Smooth muscle cell (in vitro differentiated cells): ENCODE data around the gene SPTB. TPM values are rescaled to one million over a fixed set of nuclear protein-coding genes. Genes with fewer than 3 reads are reported as not detected.

Source experiments
- DNase-seq: peaks from one replicate; lab custom pipeline; 2025; ENCODE audit not compliant: unreplicated experiment; lab: John Stamatoyannopoulos, UW
- H2AFZ ChIP-seq: fragments of 200-600 bp; sonication (generic); 2 replicates; pipeline ENCODE4 v1.6.0; 2016; ENCODE audit warnings: antibody characterized with exemption, low read depth, mild to moderate bottlenecking
- H3F3A ChIP-seq: fragments of 200-600 bp; sonication (generic); 2 replicates; pipeline ENCODE4 v1.6.0; 2017; ENCODE audit warnings: antibody characterized with exemption, low read depth
- H3K27ac ChIP-seq: fragments of 200-600 bp; sonication (generic); 2 replicates; pipeline ENCODE4 v1.5.1; 2016; ENCODE audit warnings: low read depth, mild to moderate bottlenecking
- H3K27me3 ChIP-seq: fragments of 200-600 bp; sonication (generic); 2 replicates; pipeline ENCODE4 v1.6.1; 2016; ENCODE audit warnings: low read depth, mild to moderate bottlenecking
- H3K36me3 ChIP-seq: fragments of 200-600 bp; sonication (generic); 2 replicates; pipeline ENCODE4 v1.5.1; 2016; ENCODE audit warnings: low read depth
- H3K4me1 ChIP-seq: fragments of 200-600 bp; sonication (generic); 2 replicates; pipeline ENCODE4 v1.5.1; 2016; ENCODE audit warnings: low read depth
- H3K4me2 ChIP-seq: fragments of 200-600 bp; sonication (generic); 2 replicates; pipeline ENCODE4 v1.6.0; 2016; ENCODE audit warnings: mild to moderate bottlenecking
- H3K4me3 ChIP-seq: fragments of 200-600 bp; sonication (generic); 2 replicates; pipeline ENCODE4 v1.5.1; 2016; ENCODE audit warnings: mild to moderate bottlenecking
- H3K79me2 ChIP-seq: fragments of 200-600 bp; sonication (generic); 2 replicates; pipeline ENCODE4 v1.6.0; 2016; ENCODE audit warnings: low read depth, mild to moderate bottlenecking
- H3K9ac ChIP-seq: fragments of 200-600 bp; sonication (generic); 2 replicates; pipeline ENCODE4 v1.6.0; 2016; ENCODE audit warnings: low read depth
- H3K9me3 ChIP-seq: fragments of 200-600 bp; sonication (generic); replicated peaks from 2 replicates; pipeline ENCODE4 v1.5.1; 2016; ENCODE audit warnings: low read depth
- H4K20me1 ChIP-seq: fragments of 200-600 bp; sonication (generic); 2 replicates; pipeline ENCODE4 v1.6.0; 2016; ENCODE audit warnings: low read depth
- WGBS: methylation state at CpG from one replicate; pipeline ENCODE4 v1.1.7; 2016; ENCODE audit warnings: low lambda C conversion rate; 5-methylcytosine and 5-hydroxymethylcytosine counted together
- polyA plus RNA-seq: library from polyadenylated mRNA; unstranded; fragments of >200 nt; fragmentation: Nextera tagmentation; extraction: Ambion mirVana; gene quantifications from 2 replicates; pipeline ENCODE4 v1.2.1, GENCODE V29; 2016
- total RNA-seq: library from RNA; depleted of rRNA; stranded (reverse); fragments of >200 nt; gene quantifications from 2 replicates; pipeline ENCODE4 v1.2.3, GENCODE V29; 2014
- TF ChIP-seq, protein P1 (sequence below): fragments of 200-600 bp; sonication (generic); IDR thresholded peaks from 2 replicates; pipeline ENCODE4 v1.5.1; 2017; ENCODE audit warnings: borderline replicate concordance, mild to moderate bottlenecking, antibody characterized with exemption; ENCODE audit not compliant: insufficient read depth, poor library complexity, severe bottlenecking

Gene SPTB
- total and polyA plus RNA-seq, 2 experiments from 2014 or later, result 0.25 to 3.3 TPM

DNA sequence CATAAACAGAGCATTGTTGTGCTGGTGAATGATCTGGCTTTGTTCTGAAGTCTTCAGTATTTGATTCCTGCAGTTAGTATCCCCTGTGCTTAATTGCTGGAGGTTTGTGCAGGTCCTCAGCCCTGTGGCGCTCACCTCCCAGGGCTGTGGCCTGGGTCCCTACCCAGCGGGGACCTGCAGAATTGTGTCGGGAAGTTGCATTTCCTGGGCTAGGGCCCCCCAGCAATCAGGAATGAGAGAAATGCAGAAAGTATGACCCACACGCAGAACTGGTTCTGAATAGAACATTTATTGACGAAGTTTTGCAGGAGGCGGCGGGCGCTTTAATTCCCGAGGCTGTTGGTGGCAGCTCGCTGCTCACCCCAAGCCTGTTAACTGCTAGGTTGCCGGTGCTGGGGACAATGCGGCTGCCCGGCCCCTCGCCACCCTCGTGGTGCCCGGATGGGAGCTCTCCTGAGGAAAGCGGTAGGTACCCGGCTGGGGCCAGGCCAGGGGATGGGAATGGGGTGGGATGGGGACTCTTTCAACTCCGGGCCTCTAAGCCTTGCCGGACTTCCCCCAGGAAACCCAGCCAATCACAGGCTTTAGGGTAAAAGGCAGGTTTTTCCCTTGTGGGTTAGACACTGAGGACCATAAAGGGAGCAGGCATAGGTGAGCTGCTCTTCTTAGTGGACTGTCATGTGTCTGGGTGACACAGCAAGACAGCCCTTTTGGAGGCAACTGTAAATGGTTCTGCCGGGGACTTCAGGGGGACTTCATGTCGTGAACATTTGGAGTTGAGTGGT is 163.9 kb downstream of the SPTB start:
- peaks cover 31% of the 10 kb centered on the region for H3K4me1 ChIP-seq
- no peaks in the 10 kb centered on the region for H3K27me3 ChIP-seq
- H3K27ac ChIP-seq, result peak overlapping the region; percentile 80
- WGBS, result 16% methylated on average over 21 of the region's 22 CpGs
- peaks cover 2% of the 10 kb centered on the region for H3K36me3 ChIP-seq
- TF ChIP-seq, protein P1, sequence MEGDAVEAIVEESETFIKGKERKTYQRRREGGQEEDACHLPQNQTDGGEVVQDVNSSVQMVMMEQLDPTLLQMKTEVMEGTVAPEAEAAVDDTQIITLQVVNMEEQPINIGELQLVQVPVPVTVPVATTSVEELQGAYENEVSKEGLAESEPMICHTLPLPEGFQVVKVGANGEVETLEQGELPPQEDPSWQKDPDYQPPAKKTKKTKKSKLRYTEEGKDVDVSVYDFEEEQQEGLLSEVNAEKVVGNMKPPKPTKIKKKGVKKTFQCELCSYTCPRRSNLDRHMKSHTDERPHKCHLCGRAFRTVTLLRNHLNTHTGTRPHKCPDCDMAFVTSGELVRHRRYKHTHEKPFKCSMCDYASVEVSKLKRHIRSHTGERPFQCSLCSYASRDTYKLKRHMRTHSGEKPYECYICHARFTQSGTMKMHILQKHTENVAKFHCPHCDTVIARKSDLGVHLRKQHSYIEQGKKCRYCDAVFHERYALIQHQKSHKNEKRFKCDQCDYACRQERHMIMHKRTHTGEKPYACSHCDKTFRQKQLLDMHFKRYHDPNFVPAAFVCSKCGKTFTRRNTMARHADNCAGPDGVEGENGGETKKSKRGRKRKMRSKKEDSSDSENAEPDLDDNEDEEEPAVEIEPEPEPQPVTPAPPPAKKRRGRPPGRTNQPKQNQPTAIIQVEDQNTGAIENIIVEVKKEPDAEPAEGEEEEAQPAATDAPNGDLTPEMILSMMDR, result no peak
- no peaks in the 10 kb centered on the region for H4K20me1 ChIP-seq
- DNase-seq, result no peak
- H3K4me3 ChIP-seq, result peak overlapping the region; percentile 29
- H2AFZ ChIP-seq, result peak overlapping the region; percentile 64
- peaks cover 94% of the 10 kb centered on the region for H3K79me2 ChIP-seq
- peak overlapping the region; percentile 78 for H3K4me2 ChIP-seq
- peak overlapping the region; percentile 52 for H3K9ac ChIP-seq
- H3F3A ChIP-seq, result peaks cover 4% of the 10 kb centered on the region
- peaks cover 7% of the 10 kb centered on the region for H3K9me3 ChIP-seq

DNA sequence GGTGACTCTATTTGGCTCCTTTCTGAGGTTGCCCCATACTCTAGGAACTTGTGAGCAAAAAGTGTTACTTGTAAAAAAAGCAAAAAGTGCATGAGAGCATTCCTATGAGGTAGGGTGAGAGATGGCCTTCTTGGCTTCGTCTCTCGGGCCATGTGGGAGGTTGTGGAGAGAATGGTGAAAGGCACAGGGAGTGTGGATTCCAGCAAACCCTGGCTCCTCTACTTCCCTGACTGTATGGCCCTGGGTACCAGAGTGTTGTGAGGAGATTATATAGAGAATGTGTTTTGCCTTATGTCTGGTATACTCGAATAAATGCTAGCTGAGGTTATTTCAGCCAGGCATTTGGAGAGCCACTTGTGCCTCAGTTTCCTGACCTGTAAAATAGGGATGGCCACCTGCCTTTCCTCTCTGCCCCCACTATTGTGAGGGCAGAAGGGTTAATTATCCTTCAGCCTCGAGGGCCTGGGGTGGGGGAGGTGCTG is 164.5 kb downstream of the SPTB start:
- Histone ChIP-seq H3K9ac (no peak overlapping the region), H3K79me2 (peaks cover 95% of the 10 kb centered on the region), H3K36me3 (peaks cover 2% of the 10 kb centered on the region), H3K4me3 (no peak overlapping the region), H4K20me1 (no peaks in the 10 kb centered on the region), H3F3A (peaks cover 4% of the 10 kb centered on the region), H3K27me3 (no peaks in the 10 kb centered on the region), H3K4me1 (peaks cover 30% of the 10 kb centered on the region), H3K27ac (peak overlapping the region; percentile 80), H2AFZ (no peak overlapping the region), H3K4me2 (peak overlapping the region; percentile 78), H3K9me3 (peaks cover 7% of the 10 kb centered on the region)
- no peak for DNase-seq
- WGBS, result 45% methylated on average over 4 of the region's 4 CpGs
- TF ChIP-seq, protein P1, result no peak

DNA sequence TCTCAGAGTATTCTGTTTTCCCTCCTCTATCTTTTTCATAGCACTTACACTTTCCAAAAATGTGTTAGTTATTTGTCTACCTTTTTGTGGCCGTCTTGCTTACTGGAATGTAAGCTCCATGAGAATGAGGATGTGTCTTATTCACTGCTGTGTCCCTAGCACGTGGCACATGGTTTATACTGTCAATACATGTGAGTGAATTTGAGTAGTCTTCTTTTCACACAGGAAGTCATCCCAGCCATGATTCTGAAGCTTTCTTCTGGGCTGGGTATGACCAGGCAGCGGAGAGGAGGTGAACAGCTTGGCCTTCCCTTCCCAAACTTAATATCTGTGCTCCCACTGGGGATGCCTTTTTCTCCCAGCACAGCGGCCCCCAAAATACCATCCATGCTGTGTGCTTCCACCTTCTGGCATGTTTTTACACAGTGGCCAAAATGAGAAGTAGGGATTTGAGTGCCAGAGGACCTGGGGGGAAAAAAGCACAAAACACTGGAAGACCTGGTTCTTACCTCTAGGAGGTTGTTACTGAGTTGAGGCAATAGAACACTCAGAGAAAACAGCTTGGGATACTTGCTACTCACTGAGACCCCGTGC is 165.2 kb downstream of the SPTB start:
- Histone ChIP-seq H3K4me2 (no peak overlapping the region), H3K9me3 (peaks cover 7% of the 10 kb centered on the region), H3K9ac (no peak overlapping the region), H3K79me2 (peaks cover 96% of the 10 kb centered on the region), H3K4me3 (no peak overlapping the region), H2AFZ (no peak overlapping the region), H4K20me1 (no peaks in the 10 kb centered on the region), H3K4me1 (peaks cover 31% of the 10 kb centered on the region), H3K27ac (peak overlapping the region; percentile 80), H3K27me3 (no peaks in the 10 kb centered on the region), H3F3A (peaks cover 4% of the 10 kb centered on the region), H3K36me3 (peaks cover 2% of the 10 kb centered on the region)
- TF ChIP-seq, protein P1, result no peak
- DNase-seq, result no peak
- WGBS, result 87% methylated on average over 5 of the region's 5 CpGs

DNA sequence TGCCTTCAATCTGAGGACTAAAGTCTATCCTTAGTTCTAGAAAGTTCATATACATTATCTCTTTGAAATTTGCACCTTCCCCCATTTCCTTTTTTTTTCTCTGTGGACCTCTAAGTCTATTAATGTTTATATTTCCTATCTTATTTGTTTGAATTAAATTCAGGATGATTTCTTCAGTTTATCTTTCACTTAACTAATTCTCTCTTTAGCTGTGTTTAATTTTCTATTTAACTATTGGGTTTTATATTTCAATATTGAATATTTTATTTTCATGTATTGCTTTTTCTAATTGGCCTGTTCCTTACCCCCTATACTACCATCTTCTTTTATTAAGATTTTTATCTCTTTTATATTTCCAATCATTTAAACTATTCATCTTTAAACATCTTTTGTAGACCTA is 166.0 kb downstream of the SPTB start:
- TF ChIP-seq, protein P1, result no peak
- H3K79me2 ChIP-seq, result peaks cover 96% of the 10 kb centered on the region
- H3K9ac ChIP-seq, result no peak overlapping the region
- peaks cover 2% of the 10 kb centered on the region for H3K36me3 ChIP-seq
- H2AFZ ChIP-seq, result no peak overlapping the region
- H4K20me1 ChIP-seq, result no peaks in the 10 kb centered on the region
- no peak overlapping the region for H3K4me2 ChIP-seq
- no peaks in the 10 kb centered on the region for H3K27me3 ChIP-seq
- H3K27ac ChIP-seq, result no peak overlapping the region
- H3F3A ChIP-seq, result peaks cover 4% of the 10 kb centered on the region
- peaks cover 7% of the 10 kb centered on the region for H3K9me3 ChIP-seq
- peaks cover 36% of the 10 kb centered on the region for H3K4me1 ChIP-seq
- H3K4me3 ChIP-seq, result no peak overlapping the region
- no peak for DNase-seq
